GM21381 (cell line): ENCODE measurements around the gene RXFP3.
"Not testable (repeated sequence)": the region's sequence is repeated elsewhere in the genome, so short reads cannot be mapped to it uniquely, and the experiment has no call there.

Source experiments
- ATAC-seq: cut with Tn5 transposase; IDR thresholded peaks from one replicate; pipeline ENCODE4 v1.9.1; 2021; ENCODE audit warnings: mild to moderate bottlenecking, moderate library complexity; ENCODE audit not compliant: unreplicated experiment

The RXFP3 gene

GRCh38 chr5:33934176-33934575 is 2.0 kb upstream of the RXFP3 start:
- peak; percentile 14 for ATAC-seq

GRCh38 chr5:33936004-33936380 is 194 bp upstream of the RXFP3 start:
- no peak for ATAC-seq

GRCh38 chr5:33937017-33937706 is 976 bp downstream of the RXFP3 start:
- ATAC-seq, result no peak

- ATAC-seq, result no peak
Observed at GRCh38 chr5:33937707-33938506, 1.7 kb downstream of the RXFP3 start.

GRCh38 chr5:33938507-33938796 is 2.3 kb downstream of the RXFP3 start:
- ATAC-seq, result no peak

GRCh38 chr5:33938881-33939280 is 2.7 kb downstream of the RXFP3 start:
- no peak for ATAC-seq

GRCh38 chr5:33939556-33940262 is 3.5 kb downstream of the RXFP3 start:
- no peak for ATAC-seq

- no peak for ATAC-seq
Observed at GRCh38 chr5:33941090-33941489, 4.9 kb downstream of the RXFP3 start.

GRCh38 chr5:33944543-33945132 is 8.5 kb downstream of the RXFP3 start:
- no peak for ATAC-seq

GRCh38 chr5:33952175-33952574 is 16.0 kb downstream of the RXFP3 start:
- not testable (repeated sequence) for ATAC-seq

GRCh38 chr5:33957577-33958150 is 21.5 kb downstream of the RXFP3 start:
- no peak for ATAC-seq

GRCh38 chr5:33958176-33958575 is 22.0 kb downstream of the RXFP3 start:
- no peak for ATAC-seq

- ATAC-seq, result no peak
Observed at GRCh38 chr5:33964132-33964700, 28.0 kb downstream of the RXFP3 start.

- no peak for ATAC-seq
Observed at GRCh38 chr5:33966805-33967204, 30.6 kb downstream of the RXFP3 start.

GRCh38 chr5:33968211-33969005 is 32.2 kb downstream of the RXFP3 start:
- ATAC-seq, result no peak

- ATAC-seq, result peak; percentile 79
Observed at GRCh38 chr5:33969572-33970452, 33.6 kb downstream of the RXFP3 start.

- ATAC-seq, result no peak
Observed at GRCh38 chr5:33973271-33973670, 37.1 kb downstream of the RXFP3 start.

- ATAC-seq, result no peak
Observed at GRCh38 chr5:33975852-33976251, 39.7 kb downstream of the RXFP3 start.

- no peak for ATAC-seq
Observed at GRCh38 chr5:33976307-33976706, 40.1 kb downstream of the RXFP3 start.
